ENCODE measurements around the gene PARD3.
"Not testable (repeated sequence)": the region's sequence is repeated elsewhere in the genome, so short reads cannot be mapped to it uniquely, and the experiment has no call there.

PARD3 gene

GRCh38 chr10:34715511-34716187, 99.4 kb downstream of the PARD3 start:
- no peak for DNase-seq (ENCODE audit: low read depth)

- no peak for DNase-seq (ENCODE audit: low read depth)
Measured at GRCh38 chr10:34713875-34714274, 101.2 kb downstream of the PARD3 start.

GRCh38 chr10:34711500-34711899, 103.6 kb downstream of the PARD3 start:
- DNase-seq (ENCODE audit: low read depth) = no peak

GRCh38 chr10:34710391-34710751, 104.7 kb downstream of the PARD3 start:
- no peak for DNase-seq (ENCODE audit: low read depth)

GRCh38 chr10:34709637-34710390, 105.3 kb downstream of the PARD3 start:
- no peak for DNase-seq (ENCODE audit: low read depth)

- DNase-seq (ENCODE audit: low read depth) = no peak
Measured at GRCh38 chr10:34707656-34708055, 107.4 kb downstream of the PARD3 start.

- DNase-seq (ENCODE audit: low read depth) = not testable (repeated sequence)
Measured at GRCh38 chr10:34706992-34707391, 108.1 kb downstream of the PARD3 start.

GRCh38 chr10:34706147-34706546, 108.9 kb downstream of the PARD3 start:
- DNase-seq (ENCODE audit: low read depth) = no peak

GRCh38 chr10:34705563-34705962, 109.5 kb downstream of the PARD3 start:
- DNase-seq (ENCODE audit: low read depth) = no peak

- DNase-seq (ENCODE audit: low read depth) = no peak
Measured at GRCh38 chr10:34704526-34705184, 110.4 kb downstream of the PARD3 start.

GRCh38 chr10:34702982-34703381, 112.1 kb downstream of the PARD3 start:
- DNase-seq (ENCODE audit: low read depth) = no peak

- DNase-seq (ENCODE audit: low read depth) = no peak
Measured at GRCh38 chr10:34702093-34702937, 112.8 kb downstream of the PARD3 start.

GRCh38 chr10:34701194-34701593, 113.9 kb downstream of the PARD3 start:
- DNase-seq (ENCODE audit: low read depth) = no peak

GRCh38 chr10:34700752-34701151, 114.3 kb downstream of the PARD3 start:
- DNase-seq (ENCODE audit: low read depth) = not testable (repeated sequence)

- no peak for DNase-seq (ENCODE audit: low read depth)
Measured at GRCh38 chr10:34699904-34700517, 115.1 kb downstream of the PARD3 start.

GRCh38 chr10:34698979-34699378, 116.1 kb downstream of the PARD3 start:
- no peak for DNase-seq (ENCODE audit: low read depth)

- no peak for DNase-seq (ENCODE audit: low read depth)
Measured at GRCh38 chr10:34698248-34698831, 116.8 kb downstream of the PARD3 start.

- DNase-seq (ENCODE audit: low read depth) = no peak
Measured at GRCh38 chr10:34697351-34698247, 117.5 kb downstream of the PARD3 start.

GRCh38 chr10:34696423-34696822, 118.7 kb downstream of the PARD3 start:
- no peak for DNase-seq (ENCODE audit: low read depth)

- DNase-seq (ENCODE audit: low read depth) = no peak
Measured at GRCh38 chr10:34690383-34691049, 124.6 kb downstream of the PARD3 start.

Data from stimulated activated CD8-positive, alpha-beta memory T cell treated with anti-CD3 and anti-CD28 coated beads, Interleukin-15, amount 100 ng/mL, for 24 hours (primary cell).